A673 (cell line): ENCODE results near the gene SPSB1.

ENCODE experiments used
- EZH2 ChIP-seq: fragments of 200-600 bp; sonication (generic); IDR thresholded peaks from 2 replicates; pipeline ENCODE4 v1.6.1; 2017; ENCODE audit warnings: borderline replicate concordance, low read depth, mild to moderate bottlenecking, mixed read lengths, antibody characterized with exemption, low read length; ENCODE audit not compliant: poor library complexity, severe bottlenecking
- TF ChIP-seq, protein P1 (sequence below): fragments of 300-800, 200-600 bp; sonication (generic); conservative IDR thresholded peaks from 2 replicates; pipeline ENCODE4 v1.5.1; 2017; ENCODE audit warnings: low read depth, mild to moderate bottlenecking, antibody characterized with exemption, low read length, moderate library complexity, mixed read lengths

DNA sequence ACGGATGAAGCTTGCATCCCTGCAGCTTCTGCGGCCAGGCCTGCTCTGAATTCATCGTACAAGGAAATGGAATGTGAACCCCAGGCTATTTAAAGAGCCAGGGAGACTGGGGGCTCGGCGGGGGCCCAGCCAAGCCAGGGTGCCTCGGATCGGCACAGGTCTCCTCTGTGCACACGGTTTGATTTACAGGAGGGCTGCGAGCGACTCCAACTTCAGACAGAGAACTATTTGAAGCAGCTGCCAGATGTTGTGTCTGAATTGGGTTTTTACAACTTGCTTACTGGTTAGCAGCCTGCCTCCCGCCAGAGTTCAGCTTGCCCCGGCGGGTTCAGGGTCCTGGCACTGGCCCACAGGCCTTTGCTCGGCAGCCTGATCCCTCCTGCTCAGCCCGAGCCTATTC is 83.2 kb downstream of the SPSB1 start:
- TF ChIP-seq, protein P1, sequence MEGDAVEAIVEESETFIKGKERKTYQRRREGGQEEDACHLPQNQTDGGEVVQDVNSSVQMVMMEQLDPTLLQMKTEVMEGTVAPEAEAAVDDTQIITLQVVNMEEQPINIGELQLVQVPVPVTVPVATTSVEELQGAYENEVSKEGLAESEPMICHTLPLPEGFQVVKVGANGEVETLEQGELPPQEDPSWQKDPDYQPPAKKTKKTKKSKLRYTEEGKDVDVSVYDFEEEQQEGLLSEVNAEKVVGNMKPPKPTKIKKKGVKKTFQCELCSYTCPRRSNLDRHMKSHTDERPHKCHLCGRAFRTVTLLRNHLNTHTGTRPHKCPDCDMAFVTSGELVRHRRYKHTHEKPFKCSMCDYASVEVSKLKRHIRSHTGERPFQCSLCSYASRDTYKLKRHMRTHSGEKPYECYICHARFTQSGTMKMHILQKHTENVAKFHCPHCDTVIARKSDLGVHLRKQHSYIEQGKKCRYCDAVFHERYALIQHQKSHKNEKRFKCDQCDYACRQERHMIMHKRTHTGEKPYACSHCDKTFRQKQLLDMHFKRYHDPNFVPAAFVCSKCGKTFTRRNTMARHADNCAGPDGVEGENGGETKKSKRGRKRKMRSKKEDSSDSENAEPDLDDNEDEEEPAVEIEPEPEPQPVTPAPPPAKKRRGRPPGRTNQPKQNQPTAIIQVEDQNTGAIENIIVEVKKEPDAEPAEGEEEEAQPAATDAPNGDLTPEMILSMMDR, result no peak
- TF ChIP-seq EZH2, result no peak
